Measurements from ENCODE around the gene PLAGL1. TPM values are rescaled to one million over a fixed set of nuclear protein-coding genes. Genes with fewer than 3 reads are reported as not detected.

PLAGL1 gene
- total RNA-seq, 1 experiment from 2014 or later, result 0.77 TPM

DNA sequence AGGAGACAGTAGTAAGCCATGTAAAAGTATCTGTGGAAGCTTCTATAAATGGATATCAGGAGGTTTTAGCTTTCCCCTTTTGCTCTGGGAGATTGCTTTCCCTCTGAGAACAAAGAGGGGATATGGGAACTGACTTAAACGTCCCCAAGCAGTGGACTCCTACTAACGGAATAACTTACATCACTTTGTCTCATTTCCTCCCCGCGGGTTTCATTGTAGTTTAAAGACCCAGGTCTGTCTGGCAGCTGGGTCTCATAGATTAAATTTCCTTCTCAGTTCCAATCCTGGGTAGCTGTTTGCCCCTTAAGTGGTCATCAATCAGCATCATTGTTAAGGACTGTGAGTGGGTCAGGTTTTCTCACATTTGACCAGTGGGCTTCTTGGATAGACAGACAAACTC lies 68.7 kb downstream of the PLAGL1 start:
- no peak for TF ChIP-seq EZH2 (IDR thresholded peaks at IDR 0.05; ENCODE audit: borderline replicate concordance, low read depth, low read length, poor library complexity, severe bottlenecking)
- TF ChIP-seq, protein P1, sequence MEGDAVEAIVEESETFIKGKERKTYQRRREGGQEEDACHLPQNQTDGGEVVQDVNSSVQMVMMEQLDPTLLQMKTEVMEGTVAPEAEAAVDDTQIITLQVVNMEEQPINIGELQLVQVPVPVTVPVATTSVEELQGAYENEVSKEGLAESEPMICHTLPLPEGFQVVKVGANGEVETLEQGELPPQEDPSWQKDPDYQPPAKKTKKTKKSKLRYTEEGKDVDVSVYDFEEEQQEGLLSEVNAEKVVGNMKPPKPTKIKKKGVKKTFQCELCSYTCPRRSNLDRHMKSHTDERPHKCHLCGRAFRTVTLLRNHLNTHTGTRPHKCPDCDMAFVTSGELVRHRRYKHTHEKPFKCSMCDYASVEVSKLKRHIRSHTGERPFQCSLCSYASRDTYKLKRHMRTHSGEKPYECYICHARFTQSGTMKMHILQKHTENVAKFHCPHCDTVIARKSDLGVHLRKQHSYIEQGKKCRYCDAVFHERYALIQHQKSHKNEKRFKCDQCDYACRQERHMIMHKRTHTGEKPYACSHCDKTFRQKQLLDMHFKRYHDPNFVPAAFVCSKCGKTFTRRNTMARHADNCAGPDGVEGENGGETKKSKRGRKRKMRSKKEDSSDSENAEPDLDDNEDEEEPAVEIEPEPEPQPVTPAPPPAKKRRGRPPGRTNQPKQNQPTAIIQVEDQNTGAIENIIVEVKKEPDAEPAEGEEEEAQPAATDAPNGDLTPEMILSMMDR (conservative IDR thresholded peaks at IDR 0.05; ENCODE audit: low read depth, low read length), result no peak

DNA sequence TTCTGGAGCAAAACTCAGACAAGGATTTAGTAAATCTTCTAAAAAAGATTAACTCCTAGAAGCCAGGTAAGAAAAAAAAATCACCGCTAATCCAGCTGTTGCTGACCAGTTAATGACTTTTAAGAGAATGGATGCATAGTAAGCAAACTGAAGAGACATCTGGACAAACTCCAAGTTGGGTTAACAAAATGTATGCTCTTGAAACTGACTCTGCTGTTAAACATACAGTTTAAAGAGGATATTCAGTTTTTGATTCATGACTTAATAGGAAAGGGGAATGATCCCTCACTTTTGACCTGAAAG lies 70.4 kb downstream of the PLAGL1 start:
- H3K27ac ChIP-seq (ENCODE audit: low read depth, low read length, poor library complexity, severe bottlenecking), result no peak overlapping the region
- ChIA-PET POLR2A (ENCODE audit: low non-redundant PET) (no interaction called here), CTCF (interaction anchor here (0.7 kb wide), 1 partner anchor 355 kb away, joined by 3 read pairs; no protein-coding TSS in a partner anchor)
- no peak for DNase-seq (ENCODE audit: low spot score)
- no peaks in the 10 kb centered on the region for H3K9me3 ChIP-seq (ENCODE audit: low read depth, low read length, poor library complexity, severe bottlenecking)
- H3K4me3 ChIP-seq (ENCODE audit: low read depth, low read length, poor library complexity, severe bottlenecking), result no peak overlapping the region
- H3K4me1 ChIP-seq (ENCODE audit: insufficient read depth, low read length, poor library complexity, severe bottlenecking), result no peaks in the 10 kb centered on the region
- BruUV-seq (replicated peaks), result no TSS peak
- H3K27me3 ChIP-seq (replicated peaks; ENCODE audit: insufficient read depth, low read depth, low read length, poor library complexity), result no peaks in the 10 kb centered on the region
- H3K36me3 ChIP-seq (ENCODE audit: insufficient read depth, low read length, poor library complexity, severe bottlenecking), result no peaks in the 10 kb centered on the region
- intact Hi-C loops (cut with micrococcal nuclease; ENCODE audit: unreplicated experiment), result no loop called here
- TF ChIP-seq, protein P1 (conservative IDR thresholded peaks at IDR 0.05; ENCODE audit: low read depth, low read length), result no peak
- no peak for TF ChIP-seq EZH2 (IDR thresholded peaks at IDR 0.05; ENCODE audit: borderline replicate concordance, low read depth, low read length, poor library complexity, severe bottlenecking)

More for the DNA sequence above, 68.7 kb downstream of the PLAGL1 start:
- CTCF ChIA-PET, result interaction anchor here (0.7 kb wide), 1 partner anchor 32 kb away, joined by 10 read pairs; no protein-coding TSS in a partner anchor
- no peak overlapping the region for H3K4me3 ChIP-seq (ENCODE audit: low read depth, low read length, poor library complexity, severe bottlenecking)
- no peaks in the 10 kb centered on the region for H3K36me3 ChIP-seq (ENCODE audit: insufficient read depth, low read length, poor library complexity, severe bottlenecking)
- POLR2A ChIA-PET (ENCODE audit: low non-redundant PET), result no interaction called here
- DNase-seq (ENCODE audit: low spot score), result no peak
- no peak overlapping the region for H3K27ac ChIP-seq (ENCODE audit: low read depth, low read length, poor library complexity, severe bottlenecking)
- H3K27me3 ChIP-seq (replicated peaks; ENCODE audit: insufficient read depth, low read depth, low read length, poor library complexity), result no peaks in the 10 kb centered on the region
- no TSS peak for BruUV-seq (replicated peaks)
- no peaks in the 10 kb centered on the region for H3K4me1 ChIP-seq (ENCODE audit: insufficient read depth, low read length, poor library complexity, severe bottlenecking)
- H3K9me3 ChIP-seq (ENCODE audit: low read depth, low read length, poor library complexity, severe bottlenecking), result no peaks in the 10 kb centered on the region
- intact Hi-C loops (cut with micrococcal nuclease; ENCODE audit: unreplicated experiment), result no loop called here

DNA sequence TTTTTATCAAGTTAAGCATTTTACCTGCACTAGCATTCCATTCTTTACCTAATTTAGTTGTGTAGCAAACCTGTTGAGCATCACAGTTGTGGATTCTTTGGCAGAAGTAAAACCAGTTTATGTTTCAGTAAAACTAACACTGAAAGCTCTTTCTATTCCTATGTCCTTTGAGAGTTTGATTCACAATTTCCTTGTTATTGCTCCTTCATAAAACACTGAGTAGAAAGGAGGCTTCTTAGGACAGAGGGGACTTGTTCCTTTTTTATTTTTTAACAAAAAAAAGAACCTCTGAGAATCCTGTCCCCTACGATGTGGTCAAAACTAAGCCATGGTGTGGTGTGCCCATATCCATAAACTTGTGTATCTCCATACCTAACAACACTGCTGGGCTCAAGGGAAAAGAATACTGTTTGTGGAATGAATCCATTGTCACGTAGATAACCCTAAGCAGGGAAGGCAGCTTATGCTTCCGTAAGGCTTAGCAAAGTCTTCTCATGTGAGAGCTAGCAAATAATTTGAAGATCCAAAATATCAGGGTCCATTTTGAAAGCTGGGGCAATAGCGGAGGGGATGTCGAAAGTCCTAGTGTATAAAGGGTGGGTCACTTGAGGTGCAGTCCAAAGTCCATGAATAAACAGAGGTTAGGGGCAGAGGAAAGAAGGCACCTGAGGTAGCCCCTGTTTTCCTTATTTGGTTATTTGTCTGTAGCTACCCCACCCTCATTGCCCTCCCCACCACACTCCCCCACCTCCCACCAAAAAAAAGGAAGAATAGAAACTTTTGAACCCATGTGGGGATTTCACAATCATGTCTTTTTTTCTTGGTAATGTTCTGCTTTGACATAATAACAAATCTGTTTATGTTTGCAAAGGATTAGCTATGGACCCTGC lies 71.0 kb downstream of the PLAGL1 start:
- ChIA-PET CTCF (interaction anchor here (0.7 kb wide), 1 partner anchor 354 kb away, joined by 3 read pairs; no protein-coding TSS in a partner anchor), POLR2A (ENCODE audit: low non-redundant PET) (no interaction called here)
- no peak for DNase-seq (ENCODE audit: low spot score)
- H3K9me3 ChIP-seq (ENCODE audit: low read depth, low read length, poor library complexity, severe bottlenecking), result no peaks in the 10 kb centered on the region
- H3K36me3 ChIP-seq (ENCODE audit: insufficient read depth, low read length, poor library complexity, severe bottlenecking), result no peaks in the 10 kb centered on the region
- H3K4me1 ChIP-seq (ENCODE audit: insufficient read depth, low read length, poor library complexity, severe bottlenecking), result no peaks in the 10 kb centered on the region
- no TSS peak for BruUV-seq (replicated peaks)
- no peak overlapping the region for H3K27ac ChIP-seq (ENCODE audit: low read depth, low read length, poor library complexity, severe bottlenecking)
- intact Hi-C loops (cut with micrococcal nuclease; ENCODE audit: unreplicated experiment), result no loop called here
- TF ChIP-seq, protein P1 (conservative IDR thresholded peaks at IDR 0.05; ENCODE audit: low read depth, low read length), result no peak
- TF ChIP-seq EZH2 (IDR thresholded peaks at IDR 0.05; ENCODE audit: borderline replicate concordance, low read depth, low read length, poor library complexity, severe bottlenecking), result no peak
- no peaks in the 10 kb centered on the region for H3K27me3 ChIP-seq (replicated peaks; ENCODE audit: insufficient read depth, low read depth, low read length, poor library complexity)
- no peak overlapping the region for H3K4me3 ChIP-seq (ENCODE audit: low read depth, low read length, poor library complexity, severe bottlenecking)

All from A673 (cell line).